Putamen (tissue), 1 donor: ENCODE results near the gene NR6A1.

Source experiments
- DNase-seq: peaks from one replicate; pipeline ENCODE4 v3.0.0-alpha.2; 2016; ENCODE audit warnings: low spot score

NR6A1 gene

GRCh38 chr9:124470726-124471125 is 300.4 kb downstream of the NR6A1 start:
- DNase-seq: no peak

- no peak for DNase-seq
These were observed 300.8 kb downstream of the NR6A1 start for GRCh38 chr9:124470306-124470705.

GRCh38 chr9:124469011-124469832 is 301.9 kb downstream of the NR6A1 start:
- DNase-seq: no peak

GRCh38 chr9:124468061-124468740 is 302.9 kb downstream of the NR6A1 start:
- no peak for DNase-seq

GRCh38 chr9:124467410-124468060 is 303.6 kb downstream of the NR6A1 start:
- no peak for DNase-seq
